ENCODE results near the gene TFEB.

TFEB gene

GRCh38 chr6:41731561-41732086 lies 3.8 kb downstream of the TFEB start:
- H3K27ac ChIP-seq = no peak overlapping the region
- no peak overlapping the region for H3K4me3 ChIP-seq
- TF ChIP-seq CTCF (IDR thresholded peaks at IDR 0.05) = no peak
- DNase-seq (ENCODE audit: low spot score) = no peak

GRCh38 chr6:41730531-41731436 lies 4.6 kb downstream of the TFEB start:
- no peak overlapping the region for H3K4me3 ChIP-seq
- TF ChIP-seq CTCF (IDR thresholded peaks at IDR 0.05) = no peak
- DNase-seq (ENCODE audit: low spot score) = no peak
- no peak overlapping the region for H3K27ac ChIP-seq

GRCh38 chr6:41729624-41730023 lies 5.8 kb downstream of the TFEB start:
- no peak overlapping the region for H3K4me3 ChIP-seq
- TF ChIP-seq CTCF (IDR thresholded peaks at IDR 0.05) = no peak
- DNase-seq (ENCODE audit: low spot score) = no peak
- no peak overlapping the region for H3K27ac ChIP-seq

GRCh38 chr6:41728954-41729353 lies 6.5 kb downstream of the TFEB start:
- Histone ChIP-seq H3K4me3 (no peak overlapping the region), H3K27ac (no peak overlapping the region)
- TF ChIP-seq CTCF (IDR thresholded peaks at IDR 0.05) = no peak
- DNase-seq (ENCODE audit: low spot score) = no peak

GRCh38 chr6:41728073-41728936 lies 7.1 kb downstream of the TFEB start:
- DNase-seq (ENCODE audit: low spot score) = no peak
- no peak for TF ChIP-seq CTCF (IDR thresholded peaks at IDR 0.05)
- Histone ChIP-seq H3K4me3 (no peak overlapping the region), H3K27ac (no peak overlapping the region)

GRCh38 chr6:41727705-41728072 lies 7.7 kb downstream of the TFEB start:
- no peak overlapping the region for H3K4me3 ChIP-seq
- no peak overlapping the region for H3K27ac ChIP-seq
- DNase-seq (ENCODE audit: low spot score) = no peak
- no peak for TF ChIP-seq CTCF (IDR thresholded peaks at IDR 0.05)

Measured in coronary artery (tissue), 2 donors.